ENCODE results near the gene CYP2D6. TPM values are rescaled to one million over a fixed set of nuclear protein-coding genes. Genes with fewer than 3 reads are reported as not detected.
"Not testable (repeated sequence)": the region's sequence is repeated elsewhere in the genome, so short reads cannot be mapped to it uniquely, and the experiment has no call there.

CYP2D6 gene
- total and polyA plus RNA-seq, 2 experiments from 2014 or later = 0.15 TPM; not detected in 1

DNA sequence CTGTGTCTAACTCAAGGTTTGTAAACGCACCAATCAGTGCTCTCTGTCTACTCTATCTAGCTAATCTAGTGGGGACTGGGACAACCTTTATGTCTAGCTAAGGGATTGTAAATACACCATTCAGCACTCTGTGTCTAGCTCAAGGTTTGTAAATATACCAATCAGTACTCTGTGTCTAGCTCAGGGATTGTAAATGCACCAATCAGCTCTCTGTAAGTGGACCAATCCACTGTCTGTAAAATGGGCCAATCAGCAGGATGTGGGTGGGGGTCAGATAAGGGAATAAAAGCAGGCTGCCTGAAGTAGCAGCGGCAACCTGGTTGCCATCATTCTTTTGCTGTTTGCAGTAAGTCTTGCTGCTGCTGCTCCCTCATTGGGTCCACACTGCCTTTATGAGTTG lies 8.4 kb upstream of the CYP2D6 start:
- Histone ChIP-seq H3K4me1 (ENCODE audit: insufficient read depth) (no peaks in the 10 kb centered on the region), H3K79me2 (ENCODE audit: insufficient read depth) (no peaks in the 10 kb centered on the region), H3K27ac (no peak overlapping the region), H2AFZ (no peak overlapping the region), H3K9me2 (ENCODE audit: insufficient read depth) (no peaks in the 10 kb centered on the region), H3K9ac (no peak overlapping the region), H3K9me3 (ENCODE audit: low read depth) (no peaks in the 10 kb centered on the region), H3F3A (ENCODE audit: insufficient read depth) (no peaks in the 10 kb centered on the region), H4K20me1 (ENCODE audit: insufficient read depth) (no peaks in the 10 kb centered on the region), H3K4me3 (no peak overlapping the region), H3K36me3 (ENCODE audit: low read depth) (no peaks in the 10 kb centered on the region), H3K27me3 (replicated peaks; ENCODE audit: insufficient read depth) (no peaks in the 10 kb centered on the region), H3K4me2 (ENCODE audit: unreplicated experiment) (no peak overlapping the region)
- no peak for DNase-seq
- WGBS, 2 experiments (ENCODE audit: low coverage in 1 of 2, low lambda C conversion rate in 2 of 2, missing lambda C conversion rate in 2 of 2) = 96 to 98% methylated on average over 2 of the region's 2 CpGs
- TF ChIP-seq EZH2 (IDR thresholded peaks at IDR 0.05; ENCODE audit: insufficient read depth, poor library complexity, severe bottlenecking) (no peak), EZH2phosphoT487 (IDR thresholded peaks at IDR 0.05; ENCODE audit: insufficient read depth, low read depth) (no peak)
- in situ Hi-C loops (cut with MboI) = no loop called here

DNA sequence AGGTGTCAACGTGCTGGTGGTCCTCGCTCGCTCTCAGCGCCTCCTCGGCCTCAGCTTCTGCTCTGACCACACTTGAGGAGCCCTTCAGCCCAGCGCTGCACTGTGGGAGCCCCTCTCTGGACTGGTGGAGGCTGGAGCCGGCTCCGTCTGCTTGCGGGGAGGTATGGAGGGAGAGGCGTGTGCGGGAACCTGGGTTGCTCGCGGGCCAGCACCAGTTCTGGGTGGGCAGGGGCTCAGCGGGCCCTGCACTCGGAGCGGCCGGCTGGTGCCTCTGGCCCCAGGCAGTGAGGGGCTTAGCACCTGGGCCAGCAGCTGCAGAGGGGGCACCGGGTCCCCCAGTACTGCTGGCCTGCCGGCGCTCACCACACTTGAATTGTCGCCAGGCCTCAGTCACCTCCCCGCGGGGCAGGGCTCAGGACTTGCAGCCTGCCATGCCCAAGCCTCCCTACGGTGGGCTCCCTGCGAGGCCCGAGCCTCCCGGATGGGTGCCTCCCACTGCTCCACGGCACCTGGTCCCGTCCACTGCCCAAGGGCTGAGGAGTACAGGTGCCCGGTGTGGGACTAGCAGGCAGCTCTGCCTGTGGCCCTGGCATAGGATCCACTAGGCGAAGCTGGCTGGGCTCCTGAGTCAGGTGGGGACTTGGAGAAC lies 7.6 kb upstream of the CYP2D6 start:
- in situ Hi-C loops (cut with MboI) = no loop called here
- no peaks in the 10 kb centered on the region for H3K79me2 ChIP-seq (ENCODE audit: insufficient read depth)
- WGBS, 2 experiments (ENCODE audit: low coverage in 1 of 2, low lambda C conversion rate in 2 of 2, missing lambda C conversion rate in 2 of 2) = 91 to 94% methylated on average over 25 to 27 of the region's 31 CpGs
- H3F3A ChIP-seq (ENCODE audit: insufficient read depth) = no peaks in the 10 kb centered on the region
- no peak overlapping the region for H3K27ac ChIP-seq
- no peak overlapping the region for H2AFZ ChIP-seq
- TF ChIP-seq EZH2phosphoT487 (IDR thresholded peaks at IDR 0.05; ENCODE audit: insufficient read depth, low read depth) (no peak), EZH2 (IDR thresholded peaks at IDR 0.05; ENCODE audit: insufficient read depth, poor library complexity, severe bottlenecking) (no peak)
- no peaks in the 10 kb centered on the region for H3K36me3 ChIP-seq (ENCODE audit: low read depth)
- H3K4me2 ChIP-seq (ENCODE audit: unreplicated experiment) = no peak overlapping the region
- H3K9me2 ChIP-seq (ENCODE audit: insufficient read depth) = no peaks in the 10 kb centered on the region
- H3K4me3 ChIP-seq = no peak overlapping the region
- no peaks in the 10 kb centered on the region for H3K4me1 ChIP-seq (ENCODE audit: insufficient read depth)
- no peaks in the 10 kb centered on the region for H4K20me1 ChIP-seq (ENCODE audit: insufficient read depth)
- no peak overlapping the region for H3K9ac ChIP-seq
- no peaks in the 10 kb centered on the region for H3K27me3 ChIP-seq (replicated peaks; ENCODE audit: insufficient read depth)
- DNase-seq = no peak
- H3K9me3 ChIP-seq (ENCODE audit: low read depth) = no peaks in the 10 kb centered on the region

DNA sequence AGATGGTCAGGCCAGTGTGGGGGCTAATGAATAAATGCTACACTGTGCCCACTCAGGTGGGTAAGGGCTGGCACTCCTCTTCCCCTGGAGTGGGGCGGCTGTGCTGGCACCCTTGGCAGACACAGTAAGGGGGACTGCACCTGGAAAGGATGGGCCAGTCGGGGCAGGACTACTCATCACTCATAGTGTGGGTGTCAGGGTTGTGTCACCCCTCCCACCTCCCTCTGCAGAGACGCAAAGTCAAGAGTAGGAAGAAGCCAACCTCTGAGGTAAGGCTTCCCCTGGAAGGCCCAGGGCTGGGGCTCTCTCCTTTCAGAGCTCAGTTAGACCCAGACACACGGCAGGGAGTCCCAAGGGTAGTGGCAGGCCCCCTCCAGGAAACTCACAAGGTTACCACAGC lies 5.1 kb upstream of the CYP2D6 start:
- not testable (repeated sequence) for H3K27ac ChIP-seq

DNA sequence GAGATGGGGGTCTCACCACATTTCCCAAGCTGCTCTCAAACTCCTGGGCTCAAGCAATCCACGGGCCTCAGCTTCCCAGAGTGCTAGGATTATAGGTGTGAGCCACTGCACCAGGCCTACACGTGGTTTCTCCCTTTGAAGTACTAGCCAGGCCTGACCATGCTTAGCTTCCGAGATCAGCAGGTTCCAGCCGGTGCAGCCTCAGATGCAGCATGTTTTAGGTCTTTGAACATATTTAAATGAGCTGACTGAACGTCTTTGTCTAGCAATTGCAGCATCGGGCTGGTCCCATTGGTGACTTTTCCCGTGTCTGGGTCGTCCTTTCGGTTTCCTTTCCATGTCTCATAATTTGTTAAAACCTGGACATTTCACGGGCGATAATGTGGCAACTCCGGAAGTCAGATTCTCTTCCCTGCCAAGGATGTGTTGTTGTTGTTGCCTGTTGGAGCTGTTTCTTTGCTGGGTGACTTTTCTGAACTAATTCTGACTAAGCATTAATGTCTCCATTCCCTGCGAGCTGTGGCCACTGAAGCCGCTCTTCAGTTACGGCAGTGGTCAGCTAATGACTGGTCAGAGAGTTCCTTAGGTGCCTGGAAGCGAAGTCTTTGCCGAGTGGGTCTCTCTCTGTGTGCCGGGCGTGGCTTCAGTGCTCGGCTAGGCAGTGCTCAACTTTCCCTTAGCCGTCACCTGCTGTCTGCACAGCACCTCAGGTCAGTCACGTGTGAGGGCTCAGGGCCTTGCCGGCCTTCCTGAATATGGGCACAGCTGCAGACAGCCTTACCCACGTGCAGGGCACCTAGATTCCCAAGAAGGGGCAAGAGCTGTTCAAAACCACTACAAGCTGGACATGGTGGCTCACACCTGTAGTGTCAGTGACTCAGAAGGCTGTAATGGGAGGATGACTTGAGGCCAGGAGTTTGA lies 3.8 kb upstream of the CYP2D6 start:
- H3K79me2 ChIP-seq (ENCODE audit: insufficient read depth) = no peaks in the 10 kb centered on the region
- 60 to 61% methylated on average over 24 of the region's 24 CpGs for WGBS, 2 experiments (ENCODE audit: low coverage in 1 of 2, low lambda C conversion rate in 2 of 2, missing lambda C conversion rate in 2 of 2)
- no peak overlapping the region for H2AFZ ChIP-seq

More for the DNA sequence above, 5.1 kb upstream of the CYP2D6 start:
- in situ Hi-C loops (cut with MboI); H3K9ac ChIP-seq; H4K20me1 ChIP-seq (ENCODE audit: insufficient read depth); H3K27me3 ChIP-seq (replicated peaks; ENCODE audit: insufficient read depth); H3K4me1 ChIP-seq (ENCODE audit: insufficient read depth); H3K4me3 ChIP-seq; H3K4me2 ChIP-seq (ENCODE audit: unreplicated experiment); H3F3A ChIP-seq (ENCODE audit: insufficient read depth); DNase-seq; H3K9me3 ChIP-seq (ENCODE audit: low read depth); H3K36me3 ChIP-seq (ENCODE audit: low read depth); H3K9me2 ChIP-seq (ENCODE audit: insufficient read depth); H2AFZ ChIP-seq; H3K79me2 ChIP-seq (ENCODE audit: insufficient read depth): not testable (repeated sequence)
- no CpG with 5 or more reads among the region's 4 CpGs for WGBS, 2 experiments (ENCODE audit: low coverage in 1 of 2, low lambda C conversion rate in 2 of 2, missing lambda C conversion rate in 2 of 2)

More for the DNA sequence above, 3.8 kb upstream of the CYP2D6 start:
- H3K36me3 ChIP-seq (ENCODE audit: low read depth) = no peaks in the 10 kb centered on the region
- no peak overlapping the region for H3K27ac ChIP-seq
- no peaks in the 10 kb centered on the region for H3K4me1 ChIP-seq (ENCODE audit: insufficient read depth)
- no peak for DNase-seq
- in situ Hi-C loops (cut with MboI) = no loop called here
- no peaks in the 10 kb centered on the region for H3K9me2 ChIP-seq (ENCODE audit: insufficient read depth)
- no peak for TF ChIP-seq EZH2 (IDR thresholded peaks at IDR 0.05; ENCODE audit: insufficient read depth, poor library complexity, severe bottlenecking)
- no peak for TF ChIP-seq EZH2phosphoT487 (IDR thresholded peaks at IDR 0.05; ENCODE audit: insufficient read depth, low read depth)
- no peak overlapping the region for H3K4me2 ChIP-seq (ENCODE audit: unreplicated experiment)
- H3K27me3 ChIP-seq (replicated peaks; ENCODE audit: insufficient read depth) = no peaks in the 10 kb centered on the region
- no peak overlapping the region for H3K9ac ChIP-seq
- no peaks in the 10 kb centered on the region for H3K9me3 ChIP-seq (ENCODE audit: low read depth)
- H3F3A ChIP-seq (ENCODE audit: insufficient read depth) = no peaks in the 10 kb centered on the region
- no peaks in the 10 kb centered on the region for H4K20me1 ChIP-seq (ENCODE audit: insufficient read depth)
- no peak overlapping the region for H3K4me3 ChIP-seq
